Ovary (tissue), 3 donors: ENCODE data around the gene TTC7B.

ENCODE experiments used
- EP300 ChIP-seq: sonication (generic); formaldehyde crosslinking; IDR thresholded peaks from one replicate; pipeline ENCODE4 v1.6.1; 2017; ENCODE audit warnings: antibody characterized with exemption
- POLR2A ChIP-seq: fragments of 450-650 bp; IDR thresholded peaks from one replicate; pipeline ENCODE4 v1.6.1; 2017; ENCODE audit warnings: antibody characterized with exemption, mild to moderate bottlenecking, moderate library complexity
- TF ChIP-seq, protein P1 (sequence below), 3 donors: fragments of 450-650 bp in 2 of 3; fragments of 200-600 bp in 1 of 3; IDR thresholded peaks; one replicate each; pipeline versions ENCODE4 v1.5.1 to v1.8.0; 2016 to 2022; ENCODE audit warnings: antibody characterized with exemption in 3 of 3, mild to moderate bottlenecking in 1 of 3
- donor health status: DM: no; HTN: no; CAD: no.

- TF ChIP-seq, protein P1, sequence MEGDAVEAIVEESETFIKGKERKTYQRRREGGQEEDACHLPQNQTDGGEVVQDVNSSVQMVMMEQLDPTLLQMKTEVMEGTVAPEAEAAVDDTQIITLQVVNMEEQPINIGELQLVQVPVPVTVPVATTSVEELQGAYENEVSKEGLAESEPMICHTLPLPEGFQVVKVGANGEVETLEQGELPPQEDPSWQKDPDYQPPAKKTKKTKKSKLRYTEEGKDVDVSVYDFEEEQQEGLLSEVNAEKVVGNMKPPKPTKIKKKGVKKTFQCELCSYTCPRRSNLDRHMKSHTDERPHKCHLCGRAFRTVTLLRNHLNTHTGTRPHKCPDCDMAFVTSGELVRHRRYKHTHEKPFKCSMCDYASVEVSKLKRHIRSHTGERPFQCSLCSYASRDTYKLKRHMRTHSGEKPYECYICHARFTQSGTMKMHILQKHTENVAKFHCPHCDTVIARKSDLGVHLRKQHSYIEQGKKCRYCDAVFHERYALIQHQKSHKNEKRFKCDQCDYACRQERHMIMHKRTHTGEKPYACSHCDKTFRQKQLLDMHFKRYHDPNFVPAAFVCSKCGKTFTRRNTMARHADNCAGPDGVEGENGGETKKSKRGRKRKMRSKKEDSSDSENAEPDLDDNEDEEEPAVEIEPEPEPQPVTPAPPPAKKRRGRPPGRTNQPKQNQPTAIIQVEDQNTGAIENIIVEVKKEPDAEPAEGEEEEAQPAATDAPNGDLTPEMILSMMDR (IDR thresholded peaks at IDR 0.05) = no peak
- no peak for TF ChIP-seq POLR2A
- no peak for TF ChIP-seq EP300
Measured at GRCh38 chr14:90560558-90560957, 255.7 kb downstream of the TTC7B start.
